Lower leg skin (tissue), 3 donors: ENCODE results near the gene LPIN3.

Experiments used
- CTCF ChIP-seq, 3 donors: fragments of 450-650 bp; IDR thresholded peaks; one replicate each; pipeline ENCODE4 v1.5.1; 2016; ENCODE audit warnings: antibody characterized with exemption in 3 of 3, mild to moderate bottlenecking in 3 of 3, moderate library complexity in 2 of 3
- POLR2A ChIP-seq, 2 donors: fragments of 450-650 bp; IDR thresholded peaks; one replicate each; pipeline ENCODE4 v1.6.1; 2016 to 2017; ENCODE audit warnings: antibody characterized with exemption in 2 of 2, mild to moderate bottlenecking in 1 of 2, moderate library complexity in 1 of 2

- TF ChIP-seq CTCF (IDR thresholded peaks at IDR 0.05) (no peak), POLR2A (IDR thresholded peaks at IDR 0.05) (no peak)
Observed at GRCh38 chr20:41320441-41320840, 20.2 kb upstream of the LPIN3 start.
